ENCODE measurements around the gene PGPEP1.
A peak's percentile ranks its signal among the peaks of the same experiment; 100 is the strongest.
"Not testable (repeated sequence)": the region's sequence is repeated elsewhere in the genome, so short reads cannot be mapped to it uniquely, and the experiment has no call there.

The PGPEP1 gene

DNA sequence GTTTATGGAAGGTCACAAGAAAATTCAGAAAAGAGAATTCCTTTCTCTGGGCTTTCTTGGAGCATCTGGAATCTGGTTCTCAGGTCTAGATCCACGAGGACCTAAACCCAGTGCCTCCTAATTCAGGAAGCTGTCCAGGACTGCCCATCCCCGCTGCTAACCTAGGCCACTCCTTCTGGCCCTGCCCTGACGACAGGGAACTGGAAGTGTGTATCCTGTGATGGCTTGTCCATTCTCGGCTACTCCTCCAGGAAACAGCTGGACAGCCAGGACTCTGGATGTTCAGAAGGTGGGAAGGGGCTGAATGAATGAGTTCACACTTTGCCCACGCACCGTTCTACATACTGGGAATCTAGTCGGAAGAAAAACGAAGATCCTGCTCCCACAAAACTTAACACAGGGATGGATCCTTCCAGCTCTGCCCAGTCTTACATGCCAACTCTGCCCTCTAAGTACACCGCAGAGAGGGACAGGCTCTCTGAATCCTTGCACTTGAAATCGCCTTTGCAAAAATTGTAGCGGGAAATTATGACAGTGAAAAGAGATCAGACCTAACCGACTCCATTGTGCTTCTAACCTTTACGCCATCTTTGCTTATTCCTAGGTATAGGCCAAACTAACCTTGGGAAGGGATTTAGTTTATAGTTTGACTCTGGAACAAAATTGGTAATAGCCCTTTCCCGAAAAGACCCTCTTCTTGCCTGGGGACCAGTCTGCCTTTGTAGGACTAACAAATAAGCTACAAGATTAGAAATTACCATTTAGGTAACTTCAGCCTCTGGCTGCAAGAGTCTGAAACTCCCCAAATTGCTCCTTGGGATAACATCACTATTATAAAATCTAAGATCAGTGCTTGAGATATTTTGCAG is 19.3 kb upstream of the PGPEP1 start:
- no peak overlapping the region for H3K4me3 ChIP-seq (IDR thresholded peaks at IDR 0.05; ENCODE audit: insufficient read depth, low read depth, low read length)

DNA sequence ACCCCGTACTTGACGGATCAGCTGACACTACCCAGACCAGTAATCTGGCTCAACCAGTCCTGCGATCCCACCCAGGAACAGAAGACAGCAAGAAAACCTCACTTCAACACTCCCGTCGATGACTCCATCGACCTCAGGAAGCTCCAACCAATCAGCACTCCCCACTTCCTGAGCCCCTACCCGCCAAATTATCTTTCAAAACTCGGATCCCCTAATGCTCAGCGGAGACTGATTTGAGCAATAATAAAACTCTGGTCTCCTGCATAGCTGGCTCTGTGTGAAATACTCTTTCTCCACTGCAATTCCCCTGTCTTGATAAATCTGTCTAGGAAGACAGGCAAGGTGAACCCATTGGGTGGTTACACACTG is 18.7 kb upstream of the PGPEP1 start:
- no peaks in the 10 kb centered on the region for H3K36me3 ChIP-seq (ENCODE audit: insufficient read depth)
- H3K27ac ChIP-seq, result peak overlapping the region; percentile 83; the same call in 1 of the 2 replicates
- peaks cover 46% of the 10 kb centered on the region for H3K79me2 ChIP-seq (ENCODE audit: insufficient read depth, low read depth)
- H4K20me1 ChIP-seq (ENCODE audit: insufficient read depth), result no peaks in the 10 kb centered on the region
- H3K27me3 ChIP-seq (ENCODE audit: insufficient read depth, low read depth), result no peaks in the 10 kb centered on the region
- peaks cover 22% of the 10 kb centered on the region for H3K4me1 ChIP-seq (ENCODE audit: low read depth, poor library complexity, severe bottlenecking)
- no peak overlapping the region for H3K4me3 ChIP-seq (IDR thresholded peaks at IDR 0.05; ENCODE audit: insufficient read depth, low read depth, low read length)
- H3K4me2 ChIP-seq, result peak overlapping the region; percentile 88
- TF ChIP-seq, protein P1, sequence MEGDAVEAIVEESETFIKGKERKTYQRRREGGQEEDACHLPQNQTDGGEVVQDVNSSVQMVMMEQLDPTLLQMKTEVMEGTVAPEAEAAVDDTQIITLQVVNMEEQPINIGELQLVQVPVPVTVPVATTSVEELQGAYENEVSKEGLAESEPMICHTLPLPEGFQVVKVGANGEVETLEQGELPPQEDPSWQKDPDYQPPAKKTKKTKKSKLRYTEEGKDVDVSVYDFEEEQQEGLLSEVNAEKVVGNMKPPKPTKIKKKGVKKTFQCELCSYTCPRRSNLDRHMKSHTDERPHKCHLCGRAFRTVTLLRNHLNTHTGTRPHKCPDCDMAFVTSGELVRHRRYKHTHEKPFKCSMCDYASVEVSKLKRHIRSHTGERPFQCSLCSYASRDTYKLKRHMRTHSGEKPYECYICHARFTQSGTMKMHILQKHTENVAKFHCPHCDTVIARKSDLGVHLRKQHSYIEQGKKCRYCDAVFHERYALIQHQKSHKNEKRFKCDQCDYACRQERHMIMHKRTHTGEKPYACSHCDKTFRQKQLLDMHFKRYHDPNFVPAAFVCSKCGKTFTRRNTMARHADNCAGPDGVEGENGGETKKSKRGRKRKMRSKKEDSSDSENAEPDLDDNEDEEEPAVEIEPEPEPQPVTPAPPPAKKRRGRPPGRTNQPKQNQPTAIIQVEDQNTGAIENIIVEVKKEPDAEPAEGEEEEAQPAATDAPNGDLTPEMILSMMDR (conservative IDR thresholded peaks at IDR 0.05; ENCODE audit: low read depth, low read length), result no peak
- H2AFZ ChIP-seq (ENCODE audit: low read depth), result no peak overlapping the region
- H3K9ac ChIP-seq, result peak overlapping the region; percentile 83; the same call in 1 of the 2 replicates

More for the DNA sequence above, 19.3 kb upstream of the PGPEP1 start:
- peak overlapping the region; percentile 88; the same call in 1 of the 2 replicates for H3K4me2 ChIP-seq
- H3K79me2 ChIP-seq (ENCODE audit: insufficient read depth, low read depth), result peaks cover 46% of the 10 kb centered on the region
- no peak overlapping the region for H3K9ac ChIP-seq
- no peak overlapping the region for H2AFZ ChIP-seq (ENCODE audit: low read depth)
- no peaks in the 10 kb centered on the region for H4K20me1 ChIP-seq (ENCODE audit: insufficient read depth)
- no peaks in the 10 kb centered on the region for H3K27me3 ChIP-seq (ENCODE audit: insufficient read depth, low read depth)
- no peak overlapping the region for H3K27ac ChIP-seq
- H3K36me3 ChIP-seq (ENCODE audit: insufficient read depth), result no peaks in the 10 kb centered on the region
- peaks cover 22% of the 10 kb centered on the region for H3K4me1 ChIP-seq (ENCODE audit: low read depth, poor library complexity, severe bottlenecking)
- TF ChIP-seq, protein P1 (conservative IDR thresholded peaks at IDR 0.05; ENCODE audit: low read depth, low read length), result no peak

DNA sequence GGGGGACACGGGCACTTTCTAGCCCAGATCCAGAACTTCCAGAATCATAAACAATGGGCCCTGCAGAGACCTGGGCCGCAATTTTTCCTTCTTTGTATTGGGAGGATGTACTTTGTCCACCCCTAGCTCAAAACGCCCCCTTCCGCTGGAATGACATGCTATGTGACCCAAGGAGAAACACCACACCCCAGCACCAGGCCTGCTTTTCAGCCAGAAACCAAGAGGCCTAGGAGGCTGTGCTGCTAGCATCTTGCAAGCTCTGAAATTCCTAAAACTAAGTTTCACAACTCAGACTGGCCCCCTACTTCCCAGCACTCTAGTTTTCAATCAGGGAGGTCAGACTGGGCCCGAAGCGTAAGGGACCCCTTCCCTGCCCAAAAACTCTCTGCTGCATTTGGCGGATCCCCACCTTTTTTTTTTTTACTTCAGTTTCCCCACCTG is 18.1 kb upstream of the PGPEP1 start:
- Histone ChIP-seq H3K36me3 (ENCODE audit: insufficient read depth) (no peaks in the 10 kb centered on the region), H3K4me3 (IDR thresholded peaks at IDR 0.05; ENCODE audit: insufficient read depth, low read depth, low read length) (no peak overlapping the region), H3K4me2 (peak overlapping the region; percentile 88), H4K20me1 (ENCODE audit: insufficient read depth) (no peaks in the 10 kb centered on the region), H3K27ac (peak overlapping the region; percentile 83), H3K27me3 (ENCODE audit: insufficient read depth, low read depth) (no peaks in the 10 kb centered on the region), H3K4me1 (ENCODE audit: low read depth, poor library complexity, severe bottlenecking) (peaks cover 22% of the 10 kb centered on the region), H3K9ac (peak overlapping the region; percentile 83), H3K79me2 (ENCODE audit: insufficient read depth, low read depth) (peaks cover 46% of the 10 kb centered on the region), H2AFZ (ENCODE audit: low read depth) (peak overlapping the region; percentile 46; the same call in 1 of the 2 replicates)
- TF ChIP-seq, protein P1 (conservative IDR thresholded peaks at IDR 0.05; ENCODE audit: low read depth, low read length), result peak; percentile 41

DNA sequence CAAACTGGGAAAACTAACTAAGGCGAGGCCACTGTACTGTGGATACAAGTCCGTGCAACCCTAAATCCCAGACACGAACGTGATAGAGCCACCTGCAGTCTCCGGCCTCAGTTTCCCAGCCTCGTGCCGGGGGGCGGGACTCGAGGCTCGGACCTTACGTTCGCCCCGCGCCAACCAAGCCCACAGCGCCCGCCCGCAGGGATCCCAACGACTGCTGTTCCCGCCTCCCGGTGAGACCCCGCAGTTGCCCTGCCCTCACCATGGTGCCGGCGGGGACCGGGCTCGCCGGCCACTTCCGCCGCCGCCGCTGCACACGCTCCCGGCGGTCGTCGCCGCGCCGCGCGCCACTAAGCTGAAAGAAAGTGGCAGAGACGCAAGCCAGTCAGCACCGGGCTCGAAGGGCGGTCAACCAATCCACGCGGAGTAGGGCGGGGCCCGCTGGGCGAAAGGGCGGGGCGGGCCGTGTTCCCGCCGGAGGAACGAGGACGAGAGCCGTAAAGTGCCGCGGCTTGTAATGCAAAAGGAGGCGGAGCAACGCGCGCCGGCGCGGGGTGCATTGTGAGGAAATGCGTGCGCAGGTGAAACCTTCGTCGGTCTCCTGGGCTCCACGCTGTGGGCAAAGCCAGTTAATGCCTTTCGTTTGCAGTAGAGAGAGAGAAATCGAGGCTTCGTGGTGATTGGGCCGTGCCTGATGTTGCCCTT is 17.5 kb upstream of the PGPEP1 start, which contains the start of gene LSM4:
LSM4 (minus strand) TSS at position 318 of the 702 bp plus-strand sequence; CDS start at position 262, 56 bp downstream.
- Histone ChIP-seq H2AFZ (ENCODE audit: low read depth) (peak within 1 kb of the TSS; percentile 88), H3K4me2 (peak within 1 kb of the TSS; percentile 99), H3K4me1 (ENCODE audit: low read depth, poor library complexity, severe bottlenecking) (peaks cover 22% of the 10 kb centered on the region), H3K27me3 (ENCODE audit: insufficient read depth, low read depth) (no peaks in the 10 kb centered on the region), H3K36me3 (ENCODE audit: insufficient read depth) (no peaks in the 10 kb centered on the region), H4K20me1 (ENCODE audit: insufficient read depth) (no peaks in the 10 kb centered on the region), H3K27ac (peak within 1 kb of the TSS; percentile 83), H3K9ac (peak within 1 kb of the TSS; percentile 83), H3K4me3 (IDR thresholded peaks at IDR 0.05; ENCODE audit: insufficient read depth, low read depth, low read length) (no peak within 1 kb of the TSS), H3K79me2 (ENCODE audit: insufficient read depth, low read depth) (peaks cover 41% of the 10 kb centered on the region)
- TF ChIP-seq, protein P1 (conservative IDR thresholded peaks at IDR 0.05; ENCODE audit: low read depth, low read length), result no peak

DNA sequence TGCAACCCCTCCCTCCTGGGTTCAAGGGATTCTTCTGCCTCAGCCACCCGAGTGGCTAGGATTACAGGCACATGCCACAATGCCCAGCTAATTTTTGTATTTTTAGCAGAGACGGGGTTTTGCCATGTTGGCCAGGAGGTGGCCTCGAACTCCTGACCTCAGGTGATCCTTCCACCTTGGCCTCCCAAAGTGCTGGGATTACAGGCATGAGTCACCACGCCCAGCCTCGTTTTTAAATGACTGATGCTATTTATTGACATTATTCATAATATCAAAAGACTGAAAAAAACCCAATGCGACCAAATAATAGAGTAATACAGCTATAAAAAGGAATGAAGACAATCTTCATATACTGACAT is 16.0 kb upstream of the PGPEP1 start:
- Histone ChIP-seq H2AFZ (ENCODE audit: low read depth) (peak overlapping the region; percentile 88), H3K79me2 (ENCODE audit: insufficient read depth, low read depth) (peaks cover 36% of the 10 kb centered on the region), H3K27ac (peak overlapping the region; percentile 83; the same call in 1 of the 2 replicates), H3K4me2 (peak overlapping the region; percentile 99), H3K4me1 (ENCODE audit: low read depth, poor library complexity, severe bottlenecking) (peaks cover 28% of the 10 kb centered on the region)
- H3K4me3 ChIP-seq (IDR thresholded peaks at IDR 0.05; ENCODE audit: insufficient read depth, low read depth, low read length); H3K9ac ChIP-seq; H3K27me3 ChIP-seq (ENCODE audit: insufficient read depth, low read depth); H4K20me1 ChIP-seq (ENCODE audit: insufficient read depth); H3K36me3 ChIP-seq (ENCODE audit: insufficient read depth): not testable (repeated sequence)
